Measurements from ENCODE around the gene ASXL2.
"Not testable (repeated sequence)": the region's sequence is repeated elsewhere in the genome, so short reads cannot be mapped to it uniquely, and the experiment has no call there.

Gene ASXL2

DNA sequence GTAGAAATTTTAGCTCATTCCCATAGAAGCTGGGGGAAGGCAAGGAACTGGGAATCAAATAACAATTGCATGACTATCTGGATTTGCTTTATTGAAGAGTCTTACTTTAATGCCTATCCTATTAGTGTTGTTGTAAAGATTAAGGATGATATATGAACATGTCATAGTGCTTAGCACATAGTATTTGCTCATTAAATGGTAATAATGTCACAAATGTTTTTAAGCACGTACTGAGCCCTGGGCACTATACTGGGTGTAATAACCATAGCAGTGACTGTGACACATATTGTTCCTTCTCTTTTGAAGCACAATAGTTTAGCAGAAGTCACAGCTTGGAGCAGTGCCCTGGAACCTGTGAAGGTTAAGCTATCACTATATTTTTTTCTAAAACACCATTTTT lies 157.7 kb downstream of the ASXL2 start:
- no peaks in the 10 kb centered on the region for H3K36me3 Mint-ChIP-seq
- ATAC-seq: no peak
- no peaks in the 10 kb centered on the region for H3K9me3 Mint-ChIP-seq
- no peak overlapping the region for H3K27ac Mint-ChIP-seq
- no peak overlapping the region for H3K4me3 Mint-ChIP-seq
- peaks cover 16% of the 10 kb centered on the region for H3K4me1 Mint-ChIP-seq
- DNase-seq (ENCODE audit: low spot score in 2 of 2): no peak

DNA sequence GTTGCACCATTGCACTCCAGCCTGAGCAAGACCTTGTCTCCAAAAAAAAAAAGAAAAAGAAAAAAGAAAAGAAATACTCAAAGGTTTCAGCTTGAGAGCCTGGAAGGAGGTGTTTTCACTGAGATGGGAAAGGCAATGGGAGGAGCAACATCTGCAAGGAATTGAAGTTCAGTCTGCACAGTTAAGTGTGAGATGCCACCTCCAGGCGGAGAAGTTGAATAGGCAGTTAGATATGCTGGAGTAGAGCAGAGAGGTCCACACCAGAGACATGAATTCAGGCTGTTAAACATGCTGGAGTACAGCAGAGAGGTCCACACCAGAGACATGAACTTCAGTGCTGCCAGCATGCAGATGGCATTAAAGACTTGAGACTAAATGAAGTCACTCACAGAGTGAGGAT lies 163.5 kb downstream of the ASXL2 start:
- no peaks in the 10 kb centered on the region for H3K36me3 Mint-ChIP-seq

DNA sequence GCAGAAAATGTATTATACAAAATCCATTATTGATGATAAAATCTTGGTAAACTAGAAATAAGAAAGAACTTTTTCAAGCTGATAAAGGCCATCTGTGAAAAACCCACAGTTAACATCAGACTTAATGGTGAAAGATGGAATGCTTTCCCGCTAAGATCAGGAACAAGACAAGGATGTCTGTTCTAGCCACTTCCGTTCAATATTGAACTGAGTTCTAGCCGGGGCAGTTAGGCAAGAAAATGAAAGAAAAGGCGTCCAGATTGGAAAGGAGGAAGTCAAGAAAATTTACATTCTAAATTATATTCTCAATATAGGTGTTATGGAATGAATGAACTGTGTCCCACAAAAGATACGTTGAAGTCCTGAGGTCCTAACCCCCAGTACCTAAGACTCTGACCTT lies 165.8 kb downstream of the ASXL2 start:
- Mint-ChIP-seq H3K27ac (no peak overlapping the region), H3K4me1 (peaks cover 24% of the 10 kb centered on the region), H3K9me3 (no peaks in the 10 kb centered on the region), H3K4me3 (no peak overlapping the region), H3K36me3 (no peaks in the 10 kb centered on the region)
- ATAC-seq (no peak), DNase-seq (ENCODE audit: low spot score in 2 of 2) (no peak)

More for the DNA sequence above, 163.5 kb downstream of the ASXL2 start:
- Mint-ChIP-seq H3K9me3 (no peaks in the 10 kb centered on the region), H3K4me3 (no peak overlapping the region), H3K27ac (no peak overlapping the region), H3K4me1 (peaks cover 23% of the 10 kb centered on the region)
- no peak for ATAC-seq
- no peak for DNase-seq (ENCODE audit: low spot score in 2 of 2)

DNA sequence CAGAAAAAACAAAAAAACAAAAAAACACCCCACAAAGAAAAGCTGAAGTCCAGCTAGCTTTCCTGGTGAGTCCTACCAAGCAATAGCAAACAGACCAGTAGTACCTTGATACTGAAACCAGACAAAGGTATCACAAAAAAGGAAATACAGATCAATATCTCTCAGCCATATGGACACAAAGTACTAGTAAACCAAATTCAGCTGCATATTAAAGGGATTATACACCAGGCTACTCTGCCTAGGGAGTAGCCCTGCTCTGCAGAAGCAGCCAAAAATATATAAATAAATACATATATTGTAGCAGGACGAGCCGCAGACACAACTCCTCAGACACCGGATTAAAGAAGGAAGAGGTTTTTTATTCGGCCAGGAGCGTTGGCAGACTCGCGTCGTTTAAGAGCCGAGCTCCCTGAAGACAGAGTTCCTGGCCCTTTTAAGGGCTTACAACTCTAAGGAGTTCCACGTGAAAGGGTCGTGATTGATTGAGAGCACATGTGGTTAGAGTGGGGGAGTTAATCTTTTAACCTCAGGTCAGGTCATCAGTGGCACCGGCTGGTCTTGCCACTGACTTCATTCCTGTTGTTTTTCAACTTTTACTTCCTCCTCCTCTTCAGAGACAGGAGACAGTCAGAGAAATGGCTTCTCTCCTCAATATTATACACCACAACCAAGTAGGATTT lies 166.5 kb downstream of the ASXL2 start:
- no peak for DNase-seq (ENCODE audit: low spot score in 2 of 2)
- no peak for ATAC-seq
- H3K27ac Mint-ChIP-seq: no peak overlapping the region

DNA sequence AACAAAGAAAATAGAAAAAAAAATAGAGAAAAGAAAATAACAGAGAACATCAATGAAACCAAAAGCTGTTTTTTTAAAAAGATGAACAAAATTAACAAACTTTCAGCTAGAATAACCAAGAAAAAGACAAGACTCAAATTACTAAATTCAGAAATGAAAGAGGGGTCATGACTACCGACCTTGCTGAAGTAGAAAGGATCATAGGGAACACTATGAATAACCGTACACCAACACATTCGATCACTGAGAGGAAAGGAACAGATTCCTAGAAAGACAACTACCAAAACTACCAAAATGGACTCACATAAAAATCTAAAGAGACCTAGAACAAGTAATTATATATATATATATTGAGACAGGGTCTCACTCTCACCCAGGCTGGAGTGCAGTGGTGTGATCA lies 167.5 kb downstream of the ASXL2 start:
- peak; percentile 70 for ATAC-seq
- no peak overlapping the region for H3K27ac Mint-ChIP-seq
- peak overlapping the region; percentile 9 for H3K4me3 Mint-ChIP-seq
- H3K9me3 Mint-ChIP-seq: no peaks in the 10 kb centered on the region
- no peak for DNase-seq (ENCODE audit: low spot score in 2 of 2)
- H3K4me1 Mint-ChIP-seq: peaks cover 24% of the 10 kb centered on the region
- H3K36me3 Mint-ChIP-seq: no peaks in the 10 kb centered on the region

More for the DNA sequence above, 166.5 kb downstream of the ASXL2 start:
- H3K36me3 Mint-ChIP-seq: no peaks in the 10 kb centered on the region
- H3K9me3 Mint-ChIP-seq: no peaks in the 10 kb centered on the region
- peaks cover 24% of the 10 kb centered on the region for H3K4me1 Mint-ChIP-seq
- H3K4me3 Mint-ChIP-seq: peak overlapping the region; percentile 32

DNA sequence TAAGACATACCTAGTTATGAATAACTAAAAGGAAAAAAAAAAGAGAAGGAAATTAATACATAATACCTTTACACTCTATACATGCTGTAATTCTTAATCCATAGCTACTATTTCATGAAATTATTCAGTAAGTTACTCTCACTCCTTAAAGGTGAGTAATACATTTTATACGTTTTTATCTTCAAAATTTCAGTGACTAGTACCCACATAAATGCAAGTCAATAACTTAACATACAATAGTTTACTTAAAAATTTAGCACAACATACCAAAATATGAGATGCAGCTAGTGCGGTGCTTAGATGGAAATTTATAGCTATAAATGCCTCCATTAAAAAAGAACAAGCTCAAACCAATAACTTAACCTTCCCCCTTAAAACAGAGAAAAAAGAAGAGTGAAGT lies 168.9 kb downstream of the ASXL2 start:
- Mint-ChIP-seq H3K27ac (no peak overlapping the region), H3K4me1 (peaks cover 24% of the 10 kb centered on the region), H3K36me3 (no peaks in the 10 kb centered on the region), H3K4me3 (no peak overlapping the region), H3K9me3 (no peaks in the 10 kb centered on the region)
- ATAC-seq (no peak), DNase-seq (ENCODE audit: low spot score in 2 of 2) (no peak)

DNA sequence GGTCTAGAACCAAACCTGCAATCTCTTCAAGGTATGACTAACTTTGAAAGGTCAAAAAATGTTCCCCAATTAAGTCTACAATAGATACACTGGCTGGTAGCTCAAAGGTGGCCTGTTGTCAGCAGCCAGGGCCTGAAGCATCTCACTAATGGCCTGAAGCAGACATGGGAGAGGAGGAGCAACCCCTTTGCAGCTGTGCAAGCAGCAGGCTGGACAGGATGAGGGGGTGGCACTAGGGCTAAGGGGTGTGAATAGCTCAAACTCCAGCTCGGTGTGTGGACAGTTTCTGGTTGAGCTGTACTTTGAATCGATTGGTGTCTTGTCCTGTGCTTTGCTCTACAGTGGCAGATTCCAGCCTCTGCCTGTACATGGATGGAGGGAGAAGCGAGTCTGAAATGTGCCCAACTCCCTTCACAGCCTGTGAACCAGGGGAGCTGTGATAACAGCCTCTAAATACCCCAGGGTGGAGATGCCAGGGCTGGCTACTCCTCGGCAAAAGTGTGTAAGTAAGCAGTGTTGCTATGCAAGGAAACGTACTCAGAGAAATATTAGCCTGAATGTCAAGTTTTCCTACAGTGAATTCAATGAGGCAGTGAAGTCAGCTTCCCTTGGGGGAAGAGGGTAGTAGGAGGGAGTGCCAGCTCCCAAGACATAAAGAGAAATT lies 170.2 kb downstream of the ASXL2 start:
- no peak overlapping the region for H3K27ac Mint-ChIP-seq
- no peaks in the 10 kb centered on the region for H3K9me3 Mint-ChIP-seq
- H3K4me1 Mint-ChIP-seq: peaks cover 24% of the 10 kb centered on the region
- no peaks in the 10 kb centered on the region for H3K36me3 Mint-ChIP-seq
- ATAC-seq: peak; percentile 44
- no peak for DNase-seq (ENCODE audit: low spot score in 2 of 2)
- no peak overlapping the region for H3K4me3 Mint-ChIP-seq

DNA sequence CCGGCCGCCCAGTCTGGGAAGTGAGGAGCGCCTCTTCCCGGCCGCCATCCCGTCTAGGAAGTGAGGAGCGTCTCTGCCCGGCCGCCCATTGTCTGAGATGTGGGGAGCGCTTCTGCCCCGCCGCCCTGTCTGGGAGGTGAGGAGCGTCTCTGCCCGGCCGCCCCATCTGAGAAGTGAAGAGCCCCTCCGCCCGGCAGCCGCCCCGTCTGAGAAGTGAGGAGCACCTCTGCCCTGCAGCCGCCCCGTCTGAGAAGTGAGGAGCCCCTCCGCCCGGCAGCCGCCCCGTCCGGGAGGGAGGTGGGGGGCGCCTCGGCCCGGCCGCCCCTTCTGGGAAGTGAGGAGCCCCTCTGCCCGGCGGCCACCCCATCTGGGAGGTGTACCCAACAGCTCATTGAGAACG lies 172.7 kb downstream of the ASXL2 start:
- H3K27ac Mint-ChIP-seq; H3K4me3 Mint-ChIP-seq; ATAC-seq; H3K36me3 Mint-ChIP-seq; H3K9me3 Mint-ChIP-seq; DNase-seq (ENCODE audit: low spot score in 2 of 2): not testable (repeated sequence)
- peaks cover 12% of the 10 kb centered on the region for H3K4me1 Mint-ChIP-seq

DNA sequence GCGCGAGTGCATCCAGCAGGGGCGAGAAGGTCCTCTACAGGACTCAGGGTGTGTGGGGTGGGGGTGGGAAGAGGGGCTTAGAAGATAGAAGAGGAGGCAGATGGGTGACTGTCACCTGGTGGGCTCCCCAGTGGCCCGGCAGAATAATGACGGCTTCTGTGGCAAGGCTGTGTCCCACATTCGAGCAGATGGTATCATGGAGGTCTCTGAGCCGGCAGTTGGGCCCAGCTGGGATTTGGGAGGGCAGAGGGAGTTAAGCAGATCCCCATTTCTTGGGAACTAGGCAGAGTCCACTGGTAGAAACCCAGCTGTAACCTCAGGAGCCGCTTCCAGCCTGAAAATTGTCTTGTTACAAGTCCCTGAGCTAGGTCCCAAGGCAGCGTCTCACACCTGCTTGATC lies 176.5 kb downstream of the ASXL2 start:
- Mint-ChIP-seq H3K4me1 (no peaks in the 10 kb centered on the region), H3K9me3 (no peaks in the 10 kb centered on the region)
- no peak for ATAC-seq

DNA sequence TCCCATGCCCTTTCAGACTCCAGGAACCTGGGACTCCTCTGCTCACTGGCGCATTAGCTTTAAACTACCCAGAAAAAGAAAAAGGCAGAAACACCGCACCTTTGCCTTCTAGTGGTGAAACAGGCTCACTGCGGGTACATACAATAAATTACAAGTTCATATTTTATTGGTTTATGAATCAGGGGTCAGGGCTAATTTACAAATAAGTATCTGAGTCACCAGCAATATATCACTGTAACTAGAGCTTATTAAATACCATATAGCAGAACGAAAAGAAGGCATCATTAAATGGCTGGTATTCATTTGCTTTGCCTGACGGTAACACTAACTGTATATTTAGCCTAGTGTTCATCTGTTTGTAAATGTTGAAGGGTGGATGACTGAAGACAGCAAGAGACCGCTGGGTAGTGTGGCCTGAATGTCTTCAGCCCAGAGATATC lies 178.0 kb downstream of the ASXL2 start:
- H3K9me3 Mint-ChIP-seq: no peaks in the 10 kb centered on the region
- no peaks in the 10 kb centered on the region for H3K36me3 Mint-ChIP-seq
- DNase-seq (ENCODE audit: low spot score in 2 of 2) (peak in 1 of 2 donors; percentile 10), ATAC-seq (peak; percentile 55)
- H3K4me3 Mint-ChIP-seq: no peak overlapping the region
- H3K4me1 Mint-ChIP-seq: no peaks in the 10 kb centered on the region
- no peak overlapping the region for H3K27ac Mint-ChIP-seq

More for the DNA sequence above, 176.5 kb downstream of the ASXL2 start:
- DNase-seq (ENCODE audit: low spot score in 2 of 2): no peak
- H3K4me3 Mint-ChIP-seq: no peak overlapping the region
- H3K36me3 Mint-ChIP-seq: no peaks in the 10 kb centered on the region
- no peak overlapping the region for H3K27ac Mint-ChIP-seq

DNA sequence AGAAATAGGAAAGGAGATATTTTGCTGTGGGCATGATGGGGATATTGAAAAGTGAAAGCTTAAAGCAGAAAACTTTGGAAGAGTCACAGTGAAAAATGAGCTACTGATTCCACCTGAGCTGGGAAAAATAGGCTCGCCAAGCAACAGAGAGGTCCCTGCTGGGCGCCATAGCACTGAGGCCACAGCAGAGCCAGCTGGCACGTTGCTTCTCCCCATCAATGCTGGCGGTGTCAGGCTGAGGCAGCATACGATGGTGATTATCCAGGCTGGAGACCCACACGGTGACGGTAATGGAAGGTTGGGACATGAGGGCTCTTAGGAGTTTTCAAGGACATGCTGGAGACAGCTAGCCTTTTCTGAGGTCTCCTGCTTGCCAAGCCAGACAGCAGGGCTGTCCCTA lies 179.1 kb downstream of the ASXL2 start:
- Mint-ChIP-seq H3K9me3 (no peaks in the 10 kb centered on the region), H3K36me3 (no peaks in the 10 kb centered on the region), H3K4me1 (no peaks in the 10 kb centered on the region), H3K4me3 (no peak overlapping the region), H3K27ac (no peak overlapping the region)
- ATAC-seq (no peak), DNase-seq (ENCODE audit: low spot score in 2 of 2) (no peak)

DNA sequence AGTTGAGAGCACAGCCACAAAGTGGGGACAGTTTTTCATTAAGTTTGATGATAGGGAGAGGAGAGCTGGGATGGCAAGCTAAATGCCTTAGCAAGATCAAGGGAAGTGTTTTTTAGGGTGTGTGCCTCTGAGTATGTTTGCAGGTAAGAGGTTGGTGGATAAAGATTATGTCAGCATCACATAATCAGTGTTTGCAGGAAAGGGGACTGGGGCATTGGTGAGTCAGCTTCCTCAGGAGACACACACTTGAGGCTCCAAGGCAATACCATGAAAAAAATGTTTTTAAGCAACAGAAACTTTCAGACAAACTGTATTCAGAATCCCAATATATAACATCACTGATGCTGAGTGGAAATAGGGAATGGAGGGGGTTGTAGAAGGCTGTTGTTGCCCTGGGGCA lies 179.5 kb downstream of the ASXL2 start:
- Mint-ChIP-seq H3K36me3 (no peaks in the 10 kb centered on the region), H3K9me3 (no peaks in the 10 kb centered on the region), H3K27ac (no peak overlapping the region), H3K4me3 (no peak overlapping the region), H3K4me1 (no peaks in the 10 kb centered on the region)
- ATAC-seq: peak; percentile 76
- DNase-seq (ENCODE audit: low spot score in 2 of 2): no peak

DNA sequence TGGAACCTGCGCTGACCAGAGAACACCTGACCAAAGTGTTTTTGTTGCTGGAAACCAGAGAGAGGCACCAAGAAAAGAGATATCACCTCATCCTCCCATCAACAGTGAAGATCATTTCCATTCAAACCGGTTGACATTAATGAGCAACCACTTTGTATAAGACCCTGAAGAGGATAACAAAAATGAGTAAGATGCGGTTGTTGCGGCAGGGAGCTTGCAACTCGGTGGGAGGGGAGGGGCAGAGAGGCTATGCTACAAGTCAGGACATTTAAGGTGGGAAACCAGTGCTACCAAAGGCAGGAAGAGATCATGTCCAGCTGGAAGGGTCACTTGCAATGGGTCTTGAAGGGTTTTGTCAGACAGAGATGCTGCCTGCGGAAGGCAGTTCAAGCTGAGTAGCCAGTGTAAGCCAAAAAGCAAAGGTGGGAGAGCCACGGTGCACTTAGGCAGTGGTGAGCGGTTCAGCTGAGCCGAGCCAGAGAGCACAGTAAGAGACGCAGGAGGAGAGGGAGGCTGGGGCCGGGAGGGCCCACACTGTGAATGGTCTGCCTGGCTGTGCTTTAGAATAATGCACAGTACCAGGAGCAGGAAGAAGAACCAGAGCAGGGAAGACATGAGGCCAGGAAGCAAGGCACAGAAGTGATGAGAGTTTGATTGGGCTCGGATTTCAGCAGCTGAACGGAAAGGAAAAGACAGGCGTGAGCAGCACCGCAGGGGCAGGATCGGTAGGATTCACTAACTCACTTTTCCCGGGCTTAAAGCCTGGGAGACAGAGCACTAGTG lies 180.5 kb downstream of the ASXL2 start:
- ATAC-seq (peak; percentile 64), DNase-seq (ENCODE audit: low spot score in 2 of 2) (no peak)
- Mint-ChIP-seq H3K9me3 (no peaks in the 10 kb centered on the region), H3K4me1 (no peaks in the 10 kb centered on the region), H3K36me3 (no peaks in the 10 kb centered on the region), H3K27ac (no peak overlapping the region), H3K4me3 (no peak overlapping the region)

DNA sequence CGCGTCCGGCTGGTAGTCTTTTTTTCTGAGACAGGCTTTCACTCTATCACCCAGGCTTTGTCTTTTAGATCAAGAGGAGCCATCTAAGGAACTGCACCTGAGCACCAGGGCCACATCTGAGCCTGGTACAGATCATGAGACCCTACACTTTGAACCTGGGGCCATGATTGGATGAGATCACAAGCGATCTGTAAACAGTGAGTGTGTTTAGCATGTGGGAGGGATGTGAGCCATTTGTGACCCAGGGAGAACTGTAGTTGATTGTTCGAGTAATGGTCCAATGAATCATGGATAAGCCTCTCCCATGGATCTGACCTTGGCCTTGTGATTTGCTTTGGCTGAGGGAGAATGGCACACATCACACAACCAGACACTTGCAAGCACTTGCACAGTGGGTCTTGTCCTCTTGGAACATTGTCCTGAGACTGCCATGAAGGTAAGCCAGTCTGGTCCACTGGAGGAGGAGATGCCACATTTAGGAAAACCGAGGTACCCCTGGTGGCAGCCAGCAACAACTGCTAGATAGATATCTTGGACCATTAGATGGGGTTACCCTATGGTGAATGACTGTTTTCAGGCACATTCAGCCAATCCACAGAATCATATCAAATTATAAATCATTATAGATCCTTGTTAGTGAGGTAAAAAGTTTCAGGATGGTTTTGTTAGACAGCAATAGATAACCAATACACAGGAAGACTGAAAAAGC lies 185.4 kb downstream of the ASXL2 start:
- H3K27ac Mint-ChIP-seq: no peak overlapping the region
- no peaks in the 10 kb centered on the region for H3K9me3 Mint-ChIP-seq
- ATAC-seq (no peak), DNase-seq (ENCODE audit: low spot score in 2 of 2) (no peak)
- H3K36me3 Mint-ChIP-seq: no peaks in the 10 kb centered on the region
- H3K4me3 Mint-ChIP-seq: no peak overlapping the region
- no peaks in the 10 kb centered on the region for H3K4me1 Mint-ChIP-seq

DNA sequence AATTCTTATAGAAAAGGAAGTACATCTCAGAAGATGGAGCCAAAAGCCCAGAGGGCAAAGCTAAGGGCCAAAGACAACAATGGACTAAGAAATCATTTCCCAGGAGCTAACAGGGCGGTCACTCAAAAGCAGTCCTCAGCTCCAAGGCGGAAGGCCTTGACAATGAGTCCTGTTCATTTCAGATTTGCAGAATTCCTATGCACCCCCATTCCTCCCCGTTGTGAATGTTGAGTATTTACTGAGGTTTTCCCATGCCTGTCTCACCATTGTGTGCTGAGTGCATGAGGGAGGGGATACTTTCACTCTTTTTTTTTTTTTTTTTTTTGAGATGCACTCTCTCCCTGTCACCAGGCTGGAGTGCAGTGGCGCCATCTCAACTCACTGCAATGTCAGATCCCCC lies 186.1 kb downstream of the ASXL2 start:
- no peaks in the 10 kb centered on the region for H3K36me3 Mint-ChIP-seq
- H3K4me1 Mint-ChIP-seq: no peaks in the 10 kb centered on the region
- H3K27ac Mint-ChIP-seq: no peak overlapping the region
- DNase-seq (ENCODE audit: low spot score in 2 of 2) (no peak), ATAC-seq (no peak)
- no peak overlapping the region for H3K4me3 Mint-ChIP-seq
- H3K9me3 Mint-ChIP-seq: no peaks in the 10 kb centered on the region

All from stimulated activated effector memory CD8-positive, alpha-beta T cell treated with anti-CD3 and anti-CD28 coated beads, Interleukin-12 subunit alpha, Interleukin-12 subunit beta, amount 100 ng/mL, for 72 hours (primary cell).